Thymus (tissue), 11 donors: Measurements from ENCODE around the gene C6orf89. TPM values are rescaled to one million over a fixed set of nuclear protein-coding genes. Genes with fewer than 3 reads are reported as not detected.

Source experiments
- DNase-seq, 9 donors: peaks; one replicate each; pipeline ENCODE4 v3.0.0-alpha.2; 2013; ENCODE audit warnings: low spot score in 9 of 9, low read depth in 6 of 9, missing footprints in 1 of 9
- H3K27ac ChIP-seq, 2 donors: one replicate each; pipeline ENCODE4 v1.5.1; 2013; ENCODE audit warnings: control low read depth in 1 of 2, low read depth in 1 of 2, low read length in 1 of 2, mild to moderate bottlenecking in 1 of 2, moderate library complexity in 1 of 2
- H3K27me3 ChIP-seq, 2 donors: one replicate each; pipeline ENCODE4 v1.5.1; 2013; ENCODE audit warnings: low read length in 1 of 2; ENCODE audit not compliant: control insufficient read depth in 2 of 2, insufficient read depth in 1 of 2
- H3K36me3 ChIP-seq, 2 donors: one replicate each; pipeline ENCODE4 v1.5.1; 2013; ENCODE audit warnings: low read length in 1 of 2, mild to moderate bottlenecking in 1 of 2, moderate library complexity in 1 of 2; ENCODE audit not compliant: control insufficient read depth in 2 of 2, insufficient read depth in 2 of 2
- H3K4me1 ChIP-seq, 2 donors: one replicate each; pipeline ENCODE4 v1.5.1; 2013; ENCODE audit warnings: low read length in 2 of 2; ENCODE audit not compliant: control insufficient read depth in 2 of 2, insufficient read depth in 2 of 2
- H3K4me3 ChIP-seq, 2 donors: one replicate each; pipeline ENCODE4 v1.5.1; 2013; ENCODE audit warnings: low read length in 2 of 2, control low read depth in 1 of 2, mild to moderate bottlenecking in 1 of 2
- H3K9me3 ChIP-seq, 2 donors: one replicate each; pipeline ENCODE4 v1.5.1; 2013; ENCODE audit warnings: low read length in 1 of 2, mild to moderate bottlenecking in 1 of 2; ENCODE audit not compliant: control insufficient read depth in 2 of 2, insufficient read depth in 1 of 2
- WGBS: extraction: QIAGEN DNeasy Blood & Tissue Kit; methylation state at CpG from one replicate; pipeline ENCODE4 v1.1.7; 2013; 5-methylcytosine and 5-hydroxymethylcytosine counted together
- polyA plus RNA-seq: library from polyadenylated mRNA; stranded (reverse); fragments of 200-250 nt; gene quantifications from one replicate; pipeline ENCODE4 v1.2.3, GENCODE V29; 2013
- total RNA-seq: library from RNA; stranded (reverse); fragments of 120-200 nt; gene quantifications from one replicate; pipeline ENCODE4 v1.2.4, GENCODE V29; 2013
- donor health status: healthy.

Gene C6orf89
- total and polyA plus RNA-seq, 2 donors: 19.5 to 20.5 TPM

- Histone ChIP-seq H3K27me3 (peaks cover 0 to 8% of the 10 kb centered on the region in 2 donors), H3K4me1 (peaks cover 21 to 33% of the 10 kb centered on the region in 2 donors), H3K4me3 (no peak overlapping the region), H3K27ac (no peak overlapping the region), H3K36me3 (no peaks in the 10 kb centered on the region), H3K9me3 (no peaks in the 10 kb centered on the region)
- 34% methylated on average over 6 of the region's 6 CpGs for WGBS
- DNase-seq: no peak
Observed at GRCh38 chr6:36955136-36955535, 69.4 kb downstream of the C6orf89 start.

GRCh38 chr6:36955671-36956445 lies 70.1 kb downstream of the C6orf89 start:
- H3K4me3 ChIP-seq: no peak overlapping the region
- H3K36me3 ChIP-seq: no peaks in the 10 kb centered on the region
- H3K27ac ChIP-seq: no peak overlapping the region
- H3K4me1 ChIP-seq: peaks cover 21 to 37% of the 10 kb centered on the region in 2 donors
- 45% methylated on average over 9 of the region's 9 CpGs for WGBS
- H3K9me3 ChIP-seq: no peaks in the 10 kb centered on the region
- DNase-seq: no peak
- peaks cover 0 to 8% of the 10 kb centered on the region in 2 donors for H3K27me3 ChIP-seq

DNA sequence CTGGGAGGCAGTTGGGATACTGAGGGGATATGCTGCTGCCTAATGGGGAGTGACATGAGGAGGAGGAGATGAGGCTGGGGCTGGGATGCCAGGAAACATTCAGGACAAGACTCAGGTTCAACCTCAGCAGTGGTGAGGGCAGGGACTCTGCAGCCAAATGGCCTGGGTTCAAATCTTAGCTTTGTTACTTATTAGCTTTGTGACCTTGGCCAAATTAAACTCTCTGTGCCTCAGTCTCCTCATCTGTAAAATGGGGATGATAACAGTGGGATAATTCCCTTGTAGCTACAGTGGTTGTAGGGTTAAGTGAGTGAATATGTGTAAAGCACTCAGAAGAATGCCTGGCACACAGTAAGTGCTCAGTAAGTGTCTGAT lies 70.7 kb downstream of the C6orf89 start:
- DNase-seq: no peak
- Histone ChIP-seq H3K36me3 (no peaks in the 10 kb centered on the region), H3K27me3 (peaks cover 0 to 8% of the 10 kb centered on the region in 2 donors), H3K27ac (no peak overlapping the region), H3K9me3 (no peaks in the 10 kb centered on the region), H3K4me3 (no peak overlapping the region), H3K4me1 (peaks cover 21 to 43% of the 10 kb centered on the region in 2 donors)

- 87% methylated on average over 9 of the region's 9 CpGs for WGBS
- no peaks in the 10 kb centered on the region for H3K36me3 ChIP-seq
- DNase-seq: no peak
Observed at GRCh38 chr6:36957773-36958271, 72.1 kb downstream of the C6orf89 start.

DNA sequence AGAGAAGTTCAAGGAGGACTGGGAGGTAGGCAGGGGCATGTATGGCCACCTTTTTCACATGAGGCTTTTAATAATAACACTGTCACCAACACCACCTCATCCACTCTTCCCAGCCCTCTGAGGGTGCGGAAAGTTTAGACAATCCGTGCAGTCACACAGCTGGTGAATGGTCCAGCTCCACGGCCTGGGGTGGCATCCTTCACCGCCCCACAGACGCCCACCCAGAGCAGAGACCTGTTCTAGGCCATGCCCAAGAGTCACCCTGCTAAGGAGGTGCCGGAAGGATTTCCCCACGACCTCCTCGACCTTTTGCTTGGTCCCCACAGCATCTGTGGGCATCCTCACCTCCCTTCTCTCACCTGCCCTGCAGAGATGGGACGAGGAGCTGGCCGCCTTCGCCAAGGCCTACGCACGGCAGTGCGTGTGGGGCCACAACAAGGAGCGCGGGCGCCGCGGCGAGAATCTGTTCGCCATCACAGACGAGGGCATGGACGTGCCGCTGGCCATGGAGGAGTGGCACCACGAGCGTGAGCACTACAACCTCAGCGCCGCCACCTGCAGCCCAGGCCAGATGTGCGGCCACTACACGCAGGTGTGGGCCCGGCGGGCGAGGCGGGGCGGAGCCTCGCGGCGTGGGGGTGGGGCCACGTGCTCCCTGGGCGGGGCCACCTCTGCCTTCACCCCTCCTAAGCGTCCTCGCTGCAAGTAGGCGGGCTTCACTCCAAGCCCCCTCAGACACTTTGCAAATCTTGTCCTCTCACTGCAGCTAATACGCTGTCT lies 73.2 kb downstream of the C6orf89 start:
- DNase-seq: no peak
- Histone ChIP-seq H3K36me3 (no peaks in the 10 kb centered on the region), H3K4me3 (no peak overlapping the region), H3K9me3 (peaks cover 0 to 11% of the 10 kb centered on the region in 2 donors), H3K27ac (no peak overlapping the region), H3K27me3 (peaks cover 0 to 10% of the 10 kb centered on the region in 2 donors), H3K4me1 (peaks cover 32 to 62% of the 10 kb centered on the region in 2 donors)
- 93% methylated on average over 44 of the region's 44 CpGs for WGBS

More at GRCh38 chr6:36957773-36958271, 72.1 kb downstream of the C6orf89 start:
- Histone ChIP-seq H3K9me3 (peaks cover 0 to 2% of the 10 kb centered on the region in 2 donors), H3K27me3 (peaks cover 0 to 10% of the 10 kb centered on the region in 2 donors), H3K4me1 (peaks cover 23 to 57% of the 10 kb centered on the region in 2 donors), H3K4me3 (no peak overlapping the region), H3K27ac (no peak overlapping the region)

DNA sequence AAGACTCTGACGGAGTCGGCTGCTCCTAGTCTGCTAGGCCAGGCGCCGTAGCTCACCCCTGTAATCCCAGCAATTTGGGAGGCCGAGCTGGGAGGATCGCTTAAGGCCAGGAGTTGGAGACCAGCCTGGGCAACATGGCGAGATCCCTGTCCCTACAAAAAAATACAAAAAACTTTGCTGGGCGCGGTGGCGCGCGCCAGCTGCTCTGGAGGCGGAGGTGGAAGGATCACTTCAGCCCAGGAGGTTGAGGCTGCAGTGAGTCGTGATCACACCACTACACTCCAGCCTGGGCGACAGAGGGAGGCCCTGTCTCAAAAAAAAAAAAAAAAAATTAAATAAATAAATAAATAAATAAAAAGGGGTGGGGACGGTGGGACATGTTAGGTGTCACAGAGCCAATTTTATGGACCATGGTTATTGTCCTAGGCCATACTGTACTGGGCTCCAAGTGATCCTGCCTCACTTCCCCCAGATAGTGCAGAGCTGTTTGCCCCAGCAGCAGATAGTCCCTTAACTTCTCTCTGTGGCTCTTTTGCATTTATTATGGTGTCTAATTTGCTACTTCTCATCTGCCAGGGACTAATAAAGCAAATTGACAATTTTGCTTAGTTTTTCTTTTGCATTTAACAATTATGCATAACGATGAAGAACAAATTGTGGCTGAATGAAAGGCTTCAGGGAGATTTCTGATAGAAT lies 74.0 kb downstream of the C6orf89 start:
- Histone ChIP-seq H3K27me3 (peaks cover 0 to 6% of the 10 kb centered on the region in 2 donors), H3K36me3 (no peaks in the 10 kb centered on the region), H3K9me3 (peaks cover 0 to 11% of the 10 kb centered on the region in 2 donors), H3K27ac (no peak overlapping the region), H3K4me3 (no peak overlapping the region), H3K4me1 (peaks cover 34 to 62% of the 10 kb centered on the region in 2 donors)
- WGBS: 95% methylated on average over 17 of the region's 17 CpGs
- no peak for DNase-seq

DNA sequence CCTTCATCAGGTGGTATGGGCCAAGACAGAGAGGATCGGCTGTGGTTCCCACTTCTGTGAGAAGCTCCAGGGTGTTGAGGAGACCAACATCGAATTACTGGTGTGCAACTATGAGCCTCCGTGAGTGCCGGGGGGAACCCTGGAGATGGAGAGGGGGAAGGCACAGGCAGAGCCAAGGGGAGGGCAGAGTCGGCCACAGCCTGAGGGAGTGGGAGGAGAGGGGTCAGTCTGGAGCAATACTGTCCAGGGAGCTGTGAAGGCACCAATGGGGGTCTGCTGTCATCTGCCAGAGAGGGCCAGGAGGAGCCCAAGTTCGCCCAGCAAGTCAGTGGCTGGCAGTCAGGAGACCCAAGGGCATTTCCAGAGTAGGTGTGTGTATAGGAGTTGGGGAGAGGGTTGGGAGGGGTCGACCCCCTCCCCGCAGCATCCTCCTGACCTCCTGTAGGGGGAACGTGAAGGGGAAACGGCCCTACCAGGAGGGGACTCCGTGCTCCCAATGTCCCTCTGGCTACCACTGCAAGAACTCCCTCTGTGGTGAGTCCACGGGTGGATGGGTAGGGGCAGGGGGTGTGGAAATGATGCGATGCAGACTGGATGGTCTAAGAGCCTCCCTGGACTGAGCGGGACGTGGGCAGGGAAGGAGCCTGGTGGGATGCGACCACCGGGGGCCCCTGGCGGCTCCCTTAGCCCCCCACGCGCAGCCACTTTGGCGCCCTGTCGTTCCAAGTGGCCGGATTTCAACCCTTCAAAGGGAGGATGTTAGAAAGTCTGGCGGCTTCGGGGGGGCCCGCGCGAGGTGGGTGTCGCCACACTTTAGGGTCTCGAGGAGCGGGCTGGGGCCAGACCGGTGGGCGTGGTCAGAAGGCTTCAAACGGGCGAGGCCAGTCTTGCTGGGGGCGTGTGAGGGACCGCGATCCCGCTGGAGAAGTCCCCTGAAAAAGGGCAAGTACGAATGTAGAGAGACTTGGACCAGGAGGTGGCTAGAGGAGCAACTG lies 76.0 kb downstream of the C6orf89 start:
- Histone ChIP-seq H3K27ac (no peak overlapping the region), H3K27me3 (peaks cover 0 to 2% of the 10 kb centered on the region in 2 donors), H3K9me3 (peaks cover 0 to 11% of the 10 kb centered on the region in 2 donors), H3K4me3 (no peak overlapping the region), H3K36me3 (peaks cover 0 to 8% of the 10 kb centered on the region in 2 donors), H3K4me1 (peaks cover 24 to 51% of the 10 kb centered on the region in 2 donors)
- no peak for DNase-seq
- 69% methylated on average over 40 of the region's 40 CpGs for WGBS

GRCh38 chr6:36962874-36963273 lies 77.1 kb downstream of the C6orf89 start:
- peak; percentile 77 to 96 (median 91) for DNase-seq
- Histone ChIP-seq H3K4me1 (peaks cover 24 to 59% of the 10 kb centered on the region in 2 donors), H3K9me3 (peaks cover 0 to 11% of the 10 kb centered on the region in 2 donors), H3K36me3 (peaks cover 11 to 19% of the 10 kb centered on the region in 2 donors), H3K27ac (peak overlapping the region; percentile 73 to 95), H3K4me3 (peak overlapping the region; percentile 23 to 46), H3K27me3 (peaks cover 0 to 2% of the 10 kb centered on the region in 2 donors)
- 19% methylated on average over 12 of the region's 12 CpGs for WGBS
